Caco-2 (cell line): Measurements from ENCODE around the gene FHOD1. TPM values are rescaled to one million over a fixed set of nuclear protein-coding genes. Genes with fewer than 3 reads are reported as not detected.

Experiments
- BruUV-seq: library from RNA; stranded (reverse); fragments of 400-500 nt; replicated peaks from 2 replicates; lab custom pipeline; 2021; lab: Mats Ljungman, UMichigan
- CTCF ChIA-PET: fragments of 300-600 bp; sonication (Branson Sonifier 250); formaldehyde crosslinking; loops from one replicate; lab custom pipeline; 2022; ENCODE audit warnings: antibody characterized with exemption; lab: Charles Lee
- POLR2A ChIA-PET: fragments of 300-600 bp; sonication (Branson Sonifier 250); formaldehyde crosslinking; loops from one replicate; lab custom pipeline; 2022; ENCODE audit warnings: antibody characterized with exemption; lab: Charles Lee
- DNase-seq, 2 experiments: peaks; one replicate each; pipeline versions ENCODE4 v3.0.0 to v3.0.0-alpha.2; 2020 to 2022
- H3K27me3 ChIP-seq: replicated peaks from 2 replicates; pipeline ENCODE4 v1.6.0; 2011; ENCODE audit warnings: low read length; ENCODE audit not compliant: control insufficient read depth, insufficient read depth
- H3K36me3 ChIP-seq: 2 replicates; pipeline ENCODE4 v1.5.1; 2011; ENCODE audit warnings: low read length; ENCODE audit not compliant: control insufficient read depth, insufficient read depth
- H3K4me1 ChIP-seq: fragments of 250-450 bp; sonication (Bioruptor Pico); 2 replicates; pipeline ENCODE4 v1.5.1; 2020; ENCODE audit warnings: mild to moderate bottlenecking
- H3K4me3 ChIP-seq: 2 replicates; pipeline ENCODE4 v1.5.1; 2011; ENCODE audit warnings: low read depth, mild to moderate bottlenecking, control low read depth, low read length
- H3K9me3 ChIP-seq: fragments of 250-450 bp; sonication (Bioruptor Pico); 2 replicates; pipeline ENCODE4 v1.5.1; 2020; ENCODE audit warnings: mild to moderate bottlenecking, moderate library complexity
- H3K27ac Mint-ChIP-seq: one replicate; pipeline ENCODE4 v1.8.0; 2022; ENCODE audit warnings: mixed read lengths; ENCODE audit not compliant: unreplicated experiment
- H3K27me3 Mint-ChIP-seq: one replicate; pipeline ENCODE4 v1.8.0; 2022; ENCODE audit warnings: mixed read lengths; ENCODE audit not compliant: insufficient read depth, unreplicated experiment
- H3K36me3 Mint-ChIP-seq: one replicate; pipeline ENCODE4 v1.8.0; 2022; ENCODE audit warnings: mild to moderate bottlenecking, mixed read lengths; ENCODE audit not compliant: insufficient read depth, unreplicated experiment
- H3K4me1 Mint-ChIP-seq: one replicate; pipeline ENCODE4 v1.8.0; 2022; ENCODE audit warnings: low read depth, mixed read lengths; ENCODE audit not compliant: unreplicated experiment
- H3K4me3 Mint-ChIP-seq: one replicate; pipeline ENCODE4 v1.8.0; 2022; ENCODE audit warnings: mild to moderate bottlenecking, moderate library complexity, mixed read lengths; ENCODE audit not compliant: unreplicated experiment
- H3K9me3 Mint-ChIP-seq: one replicate; pipeline ENCODE4 v1.8.0; 2022; ENCODE audit warnings: mixed read lengths; ENCODE audit not compliant: unreplicated experiment
- intact Hi-C: fragments of 100-400 bp; cut with micrococcal nuclease; formaldehyde crosslinking; loops from one replicate; pipeline ENCODE4 v1.10.0; 2022; ENCODE audit not compliant: unreplicated experiment
- total RNA-seq: library from RNA; stranded (reverse); gene quantifications from 2 replicates; pipeline ENCODE4 v1.2.3, GENCODE V29; 2022
- TF ChIP-seq, protein P1 (sequence below), 2 experiments: fragments of 200-600 bp in 1 of 2; IDR thresholded peaks; 1 replicate in 1 of 2; 2 replicates in 1 of 2; pipeline versions ENCODE4 v1.5.1 to v1.8.0; 2011 to 2022; ENCODE audit warnings: antibody characterized with exemption in 1 of 2, control low read depth in 1 of 2, inconsistent platforms in 1 of 2, low read depth in 1 of 2, low read length in 1 of 2, mild to moderate bottlenecking in 1 of 2, moderate library complexity in 1 of 2; ENCODE audit not compliant: insufficient read depth in 1 of 2, severe bottlenecking in 1 of 2, unreplicated experiment in 1 of 2

FHOD1 gene
- total RNA-seq, 1 experiment from 2014 or later, result 69.0 TPM

- ChIA-PET CTCF (interaction anchor here (0.6 to 2.1 kb wide), 31 partner anchors 8 to 459 kb away, joined by 3 to 69 read pairs (median 6); partner anchors contain the start of genes ATP6V0D1, FHOD1, HSD11B2 and KCTD19), POLR2A (interaction anchor here (0.9 to 1.6 kb wide), 4 partner anchors 13 to 25 kb away, joined by 3 to 24 read pairs (median 4); partner anchors contain the start of genes FHOD1 and PLEKHG4)
- no peaks in the 10 kb centered on the region for H3K27me3 ChIP-seq
- Mint-ChIP-seq H3K4me3 (no peak overlapping the region), H3K4me1 (no peaks in the 10 kb centered on the region), H3K36me3 (no peaks in the 10 kb centered on the region), H3K27me3 (no peaks in the 10 kb centered on the region), H3K27ac (no peak overlapping the region), H3K9me3 (no peaks in the 10 kb centered on the region)
- no peak overlapping the region for H3K4me3 ChIP-seq
- no peaks in the 10 kb centered on the region; the same call in 1 of the 2 replicates for H3K4me1 ChIP-seq
- BruUV-seq, result no TSS peak
- H3K36me3 ChIP-seq, result no peaks in the 10 kb centered on the region
- peak; percentile 64 to 72 for DNase-seq
- TF ChIP-seq, protein P1, sequence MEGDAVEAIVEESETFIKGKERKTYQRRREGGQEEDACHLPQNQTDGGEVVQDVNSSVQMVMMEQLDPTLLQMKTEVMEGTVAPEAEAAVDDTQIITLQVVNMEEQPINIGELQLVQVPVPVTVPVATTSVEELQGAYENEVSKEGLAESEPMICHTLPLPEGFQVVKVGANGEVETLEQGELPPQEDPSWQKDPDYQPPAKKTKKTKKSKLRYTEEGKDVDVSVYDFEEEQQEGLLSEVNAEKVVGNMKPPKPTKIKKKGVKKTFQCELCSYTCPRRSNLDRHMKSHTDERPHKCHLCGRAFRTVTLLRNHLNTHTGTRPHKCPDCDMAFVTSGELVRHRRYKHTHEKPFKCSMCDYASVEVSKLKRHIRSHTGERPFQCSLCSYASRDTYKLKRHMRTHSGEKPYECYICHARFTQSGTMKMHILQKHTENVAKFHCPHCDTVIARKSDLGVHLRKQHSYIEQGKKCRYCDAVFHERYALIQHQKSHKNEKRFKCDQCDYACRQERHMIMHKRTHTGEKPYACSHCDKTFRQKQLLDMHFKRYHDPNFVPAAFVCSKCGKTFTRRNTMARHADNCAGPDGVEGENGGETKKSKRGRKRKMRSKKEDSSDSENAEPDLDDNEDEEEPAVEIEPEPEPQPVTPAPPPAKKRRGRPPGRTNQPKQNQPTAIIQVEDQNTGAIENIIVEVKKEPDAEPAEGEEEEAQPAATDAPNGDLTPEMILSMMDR (IDR thresholded peaks at IDR 0.05; ENCODE audit: insufficient read depth in 1 of 2, low read depth in 1 of 2, low read length in 1 of 2, severe bottlenecking in 1 of 2, unreplicated experiment in 1 of 2), result peak; percentile 67 to 84
- H3K9me3 ChIP-seq, result no peaks in the 10 kb centered on the region
- intact Hi-C loops, result loop anchor here (1.0 to 2.0 kb wide), 4 partner anchors 18 to 206 kb away; partner anchors contain the start of gene PLEKHG4
Observed at GRCh38 chr16:67260426-67261063, 13.3 kb upstream of the FHOD1 start.

- no peaks in the 10 kb centered on the region for H3K27me3 Mint-ChIP-seq
- H3K4me1 Mint-ChIP-seq, result no peaks in the 10 kb centered on the region
- Histone ChIP-seq H3K27me3 (no peaks in the 10 kb centered on the region), H3K9me3 (no peaks in the 10 kb centered on the region), H3K4me3 (no peak overlapping the region), H3K4me1 (no peaks in the 10 kb centered on the region; the same call in 1 of the 2 replicates), H3K36me3 (no peaks in the 10 kb centered on the region)
- CTCF ChIA-PET, result interaction anchor here (0.7 to 2.1 kb wide), 12 partner anchors 10 to 460 kb away, joined by 3 to 69 read pairs (median 10); partner anchors contain the start of genes FHOD1, KCTD19, LRRC36 and TMEM208
- POLR2A ChIA-PET, result interaction anchor here (1.6 kb wide), 1 partner anchor 26 kb away, joined by 4 read pairs; no protein-coding TSS in a partner anchor
- no TSS peak for BruUV-seq
- TF ChIP-seq, protein P1 (IDR thresholded peaks at IDR 0.05; ENCODE audit: insufficient read depth in 1 of 2, low read depth in 1 of 2, low read length in 1 of 2, severe bottlenecking in 1 of 2, unreplicated experiment in 1 of 2), result no peak
- H3K27ac Mint-ChIP-seq, result no peak overlapping the region
- no peaks in the 10 kb centered on the region for H3K9me3 Mint-ChIP-seq
- no peak overlapping the region for H3K4me3 Mint-ChIP-seq
- no peaks in the 10 kb centered on the region for H3K36me3 Mint-ChIP-seq
- intact Hi-C loops, result loop anchor here (1.0 to 2.0 kb wide), 4 partner anchors 19 to 207 kb away; partner anchors contain the start of gene PLEKHG4
- DNase-seq, result no peak
Observed at GRCh38 chr16:67259705-67260104, 12.4 kb upstream of the FHOD1 start.

DNA sequence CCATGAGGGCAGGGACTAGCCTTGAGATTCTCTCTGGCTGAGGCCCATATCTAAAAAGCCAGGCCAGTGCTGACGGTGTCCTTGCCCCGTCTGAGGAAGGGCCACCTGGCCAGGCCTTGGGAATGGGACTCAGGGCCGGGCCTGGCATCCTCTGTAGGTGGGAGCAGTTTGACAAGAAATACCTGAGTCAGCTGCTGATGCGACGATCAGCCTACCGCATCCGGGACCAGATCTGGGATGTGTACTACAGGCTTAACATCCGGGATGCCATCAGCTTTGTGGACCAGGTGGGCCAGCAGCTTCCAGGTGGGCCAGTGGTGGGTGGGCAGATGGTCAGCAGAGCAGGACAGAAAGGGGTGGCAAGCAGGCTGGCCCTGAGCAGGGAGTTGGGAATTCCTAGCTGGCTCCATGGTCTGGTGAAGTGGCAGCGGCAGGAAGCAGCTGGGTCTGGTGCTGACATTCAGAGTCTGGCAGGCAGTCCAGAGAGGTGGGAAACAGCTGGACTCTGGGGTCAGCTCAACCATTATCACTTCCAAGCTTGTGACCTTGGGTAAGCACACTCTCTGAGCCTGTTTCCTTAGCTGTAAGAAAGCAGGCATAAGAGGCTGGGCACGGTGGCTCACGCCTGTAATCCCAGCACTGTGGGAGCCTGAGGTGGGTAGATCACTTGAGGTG is 11.0 kb upstream of the FHOD1 start:
- no peaks in the 10 kb centered on the region for H3K4me1 Mint-ChIP-seq

More for the DNA sequence above, 11.0 kb upstream of the FHOD1 start:
- Mint-ChIP-seq H3K27ac (no peak overlapping the region), H3K4me3 (no peak overlapping the region), H3K27me3 (no peaks in the 10 kb centered on the region), H3K9me3 (no peaks in the 10 kb centered on the region), H3K36me3 (no peaks in the 10 kb centered on the region)
- BruUV-seq, result no TSS peak
- DNase-seq, result no peak
- Histone ChIP-seq H3K4me3 (no peak overlapping the region), H3K4me1 (no peaks in the 10 kb centered on the region; the same call in 1 of the 2 replicates), H3K27me3 (no peaks in the 10 kb centered on the region), H3K9me3 (no peaks in the 10 kb centered on the region), H3K36me3 (no peaks in the 10 kb centered on the region)
- POLR2A ChIA-PET, result no interaction called here
- CTCF ChIA-PET, result interaction anchor here (1.1 kb wide), 1 partner anchor 207 kb away, joined by 4 read pairs; no protein-coding TSS in a partner anchor
- intact Hi-C loops, result no loop called here
- TF ChIP-seq, protein P1 (IDR thresholded peaks at IDR 0.05; ENCODE audit: insufficient read depth in 1 of 2, low read depth in 1 of 2, low read length in 1 of 2, severe bottlenecking in 1 of 2, unreplicated experiment in 1 of 2), result no peak
